NOMO-1 treated with dmso at 0.1 percent for 144 hours (cell line): ENCODE results near the gene TCEAL9.
"Not testable (repeated sequence)": the region's sequence is repeated elsewhere in the genome, so short reads cannot be mapped to it uniquely, and the experiment has no call there.

ENCODE experiments used
- DNase-seq: peaks from one replicate; lab custom pipeline; 2025; ENCODE audit not compliant: unreplicated experiment; lab: John Stamatoyannopoulos, UW

TCEAL9 gene, protein sequence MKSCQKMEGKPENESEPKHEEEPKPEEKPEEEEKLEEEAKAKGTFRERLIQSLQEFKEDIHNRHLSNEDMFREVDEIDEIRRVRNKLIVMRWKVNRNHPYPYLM

DNA sequence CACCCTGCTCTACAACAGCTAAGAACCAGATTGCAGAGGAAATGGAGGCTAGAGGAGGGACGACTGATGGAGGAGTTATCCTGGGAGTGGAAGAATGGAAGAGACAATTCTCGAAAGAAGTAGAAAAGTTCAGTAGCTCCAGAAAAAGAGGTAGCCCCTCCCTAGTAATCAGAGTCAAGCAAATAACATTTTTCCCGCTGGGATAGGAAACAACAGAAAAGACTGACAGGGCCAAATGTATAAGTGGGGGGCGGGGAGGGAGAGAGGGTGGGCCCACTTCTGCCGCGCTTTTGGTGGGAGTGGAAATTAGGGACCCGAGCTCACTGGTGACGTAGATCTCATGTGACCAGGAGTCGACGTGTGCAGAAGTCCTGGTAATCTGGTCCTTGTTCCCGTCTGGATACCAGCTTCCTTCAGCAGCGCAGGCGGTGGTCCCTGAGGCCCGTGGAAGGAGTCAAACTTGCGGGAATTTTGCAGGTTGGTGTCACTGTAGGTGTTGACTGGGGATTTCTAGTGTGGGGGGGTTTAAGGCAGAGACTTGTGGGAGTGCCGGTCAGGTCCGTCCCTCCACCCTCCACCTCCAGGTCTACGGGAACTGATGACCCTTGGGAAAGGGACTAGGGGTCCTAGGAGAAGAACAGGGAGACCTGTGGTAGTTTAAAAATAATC is at the start of gene TCEAL9:
TCEAL9 (plus strand) TSS at position 377 of the 669 bp plus-strand sequence. CDS start 1,179 bp downstream, outside the sequence.
- no peak for DNase-seq

DNA sequence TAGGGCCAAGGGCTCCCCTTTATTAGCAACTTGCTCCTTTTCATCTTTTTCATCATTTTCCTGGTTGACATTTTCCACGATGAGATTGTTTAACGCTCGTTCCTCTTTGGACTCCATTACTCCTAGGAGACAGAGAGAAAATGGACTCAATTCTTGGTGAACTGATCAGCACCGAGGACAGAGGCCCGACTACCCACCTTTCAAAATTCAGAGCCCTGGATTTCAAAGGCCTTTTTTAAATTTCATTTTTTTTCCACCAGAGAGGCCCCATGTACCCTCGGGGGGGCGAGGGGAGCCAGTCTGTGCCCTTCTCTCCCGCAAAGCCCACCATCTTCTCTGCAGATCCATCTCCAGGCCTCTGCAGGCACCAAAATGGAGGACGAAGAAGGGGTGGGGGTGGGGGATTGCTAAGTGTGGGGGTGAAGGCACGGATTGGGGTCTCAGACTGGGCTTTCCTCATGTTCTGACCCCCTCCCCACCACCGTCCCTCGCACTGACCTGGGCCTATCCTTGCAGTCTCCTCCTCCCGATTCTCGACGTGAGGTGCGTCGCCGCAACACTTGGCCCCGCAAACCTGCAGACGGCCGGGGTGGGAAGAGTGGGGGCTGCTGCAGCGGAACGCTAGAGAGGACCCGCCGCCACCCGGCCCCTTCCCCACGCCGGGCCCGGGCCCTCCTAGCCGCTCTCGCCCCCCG is 46.3 kb upstream of the TCEAL9 start:
- no peak for DNase-seq

DNA sequence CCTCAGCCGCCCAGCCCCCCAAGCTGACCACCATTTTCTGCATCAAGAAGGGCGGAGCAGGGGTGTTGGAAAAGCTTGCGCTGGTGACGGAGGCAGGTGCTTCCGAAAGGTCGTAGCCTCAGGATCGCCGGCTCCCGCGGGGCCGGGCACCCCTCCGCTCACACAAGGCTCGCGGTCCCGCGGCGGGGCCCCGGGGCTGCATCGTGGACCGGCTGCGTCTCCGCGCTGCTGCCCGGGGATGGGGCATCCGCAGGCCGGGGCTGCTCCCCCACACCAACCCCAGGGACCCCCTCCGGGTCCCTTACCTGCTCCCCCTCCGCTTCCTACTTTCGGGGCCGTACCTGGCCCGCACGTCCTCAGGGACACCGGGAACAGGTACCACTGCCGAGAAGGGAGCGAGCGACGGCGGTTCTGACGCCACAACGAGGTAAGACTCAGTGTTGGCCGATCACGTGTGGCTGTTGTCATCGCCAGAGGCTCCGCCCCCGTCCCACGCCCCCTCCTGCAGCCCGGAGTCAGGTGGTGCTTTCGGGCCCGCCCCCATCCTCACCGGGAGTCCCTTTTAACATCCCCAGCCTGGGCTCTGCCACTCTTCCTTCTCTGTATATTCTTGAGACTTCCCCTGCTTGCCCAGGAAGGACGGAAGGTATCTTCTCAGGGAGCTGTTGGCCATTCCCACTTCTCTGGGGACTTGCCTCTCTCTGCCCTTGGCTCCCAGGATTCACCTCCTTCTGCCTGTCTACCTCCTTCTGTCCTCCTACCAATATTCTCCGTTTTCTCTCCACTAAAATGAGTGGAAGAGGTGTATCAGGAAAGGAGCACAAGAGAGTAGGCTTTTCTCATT is 45.5 kb upstream of the TCEAL9 start, which contains the start of gene BEX2:
BEX2 (minus strand) TSS at position 436 of the 844 bp plus-strand sequence. CDS start 1,014 bp downstream, outside the sequence.
- peak; percentile 1 for DNase-seq

DNA sequence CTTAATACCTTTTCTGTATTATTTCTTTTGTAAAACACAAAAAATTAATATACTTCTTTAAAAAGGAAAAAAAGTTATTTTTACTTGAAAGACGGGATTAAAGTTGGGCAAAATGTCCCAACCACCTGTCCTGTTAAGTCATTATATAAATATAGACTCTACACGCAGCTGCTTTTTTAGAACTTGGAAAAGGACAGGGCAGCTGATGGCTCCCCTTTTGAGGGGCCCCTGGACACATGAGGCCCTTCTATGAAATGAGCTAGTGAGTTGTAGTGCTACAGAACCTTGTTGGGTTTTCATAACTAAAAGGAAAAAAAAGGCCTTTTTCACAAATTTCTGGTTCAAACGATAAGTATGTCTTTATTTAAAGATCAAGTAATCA is 44.9 kb upstream of the TCEAL9 start:
- DNase-seq, result no peak

- no peak for DNase-seq
These were observed 26.3 kb upstream of the TCEAL9 start, which contains the start of gene TCEAL7 for GRCh38 chrX:103329991-103330390. TSS of gene TCEAL7 (plus strand) at chrX:103330239. CDS start at chrX:103331404, 1,165 bp downstream.

DNA sequence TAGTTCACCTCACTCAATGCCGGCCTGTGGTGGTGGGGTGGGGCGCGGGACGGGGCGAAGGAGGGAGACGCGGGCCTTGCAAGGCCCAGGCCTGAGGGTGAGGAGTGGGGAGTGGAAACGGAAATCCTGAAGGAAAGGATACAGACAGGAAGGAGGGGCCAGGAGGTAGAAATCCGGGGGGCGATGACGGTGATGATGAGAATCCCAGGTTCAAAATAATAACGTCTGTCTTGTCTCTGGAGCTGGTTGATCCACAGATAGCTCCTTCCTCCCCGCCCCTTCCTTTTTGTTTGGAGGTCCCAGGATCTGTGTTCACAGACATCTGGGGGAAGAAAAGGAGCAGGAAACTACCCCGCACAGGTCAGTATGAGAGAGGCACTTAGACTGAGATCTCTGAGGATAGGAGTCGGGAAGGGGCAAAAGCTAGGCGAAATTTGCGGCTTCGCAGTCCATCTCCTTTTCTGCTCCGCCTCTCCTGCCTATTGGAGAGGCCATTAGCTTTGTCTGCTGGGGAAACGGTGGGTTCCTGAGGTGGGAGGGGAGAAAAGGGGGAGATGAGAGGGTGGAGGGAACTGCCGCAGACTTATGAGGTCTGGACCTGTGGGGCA is 25.5 kb upstream of the TCEAL9 start:
- DNase-seq, result no peak

GRCh38 chrX:103338663-103339062 is 17.6 kb upstream of the TCEAL9 start:
- no peak for DNase-seq

- no peak for DNase-seq
These were observed 13.2 kb upstream of the TCEAL9 start for GRCh38 chrX:103343105-103343504.

- DNase-seq, result no peak
These were observed 11.7 kb upstream of the TCEAL9 start for GRCh38 chrX:103344606-103345005.

GRCh38 chrX:103347682-103348397 is 8.5 kb upstream of the TCEAL9 start:
- DNase-seq, result no peak

DNA sequence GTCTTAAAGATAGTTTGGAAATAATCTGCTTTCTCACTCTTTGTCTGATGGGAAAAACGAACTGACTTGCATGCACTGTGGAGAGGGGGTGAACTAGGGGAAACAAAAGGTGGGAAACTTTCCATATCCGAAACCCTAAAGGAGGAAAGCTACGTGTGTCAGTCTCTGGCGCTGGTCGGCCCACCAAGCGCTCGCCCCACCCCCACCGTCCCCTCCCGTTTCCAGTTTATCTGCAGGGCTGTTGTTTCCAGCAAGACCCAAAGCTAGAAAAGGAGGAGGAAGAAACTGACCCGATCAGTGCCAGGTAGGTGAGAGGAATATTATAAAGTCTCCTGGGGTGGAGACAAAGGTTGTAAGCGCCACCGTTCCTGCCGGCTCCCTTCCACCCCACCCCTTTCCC is 552 bp downstream of the TCEAL9 start:
- DNase-seq, result no peak

DNA sequence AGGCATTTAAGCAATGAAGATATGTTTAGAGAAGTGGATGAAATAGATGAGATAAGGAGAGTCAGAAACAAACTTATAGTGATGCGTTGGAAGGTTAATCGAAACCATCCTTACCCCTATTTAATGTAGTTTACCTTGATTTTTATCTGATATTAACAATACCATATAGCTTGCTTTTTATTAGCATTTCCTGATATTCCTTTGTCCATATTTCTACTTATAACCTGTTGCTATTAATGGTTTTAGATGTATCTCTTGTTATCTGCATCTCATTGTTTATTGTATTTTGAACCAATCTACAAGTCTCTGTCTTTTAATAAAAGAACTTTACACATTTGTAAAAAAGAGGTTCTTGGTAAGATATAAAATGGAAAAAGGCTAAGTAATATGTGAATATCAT is 1.6 kb downstream of the TCEAL9 start:
- no peak for DNase-seq

GRCh38 chrX:103359605-103360004 is 3.3 kb downstream of the TCEAL9 start:
- not testable (repeated sequence) for DNase-seq

DNA sequence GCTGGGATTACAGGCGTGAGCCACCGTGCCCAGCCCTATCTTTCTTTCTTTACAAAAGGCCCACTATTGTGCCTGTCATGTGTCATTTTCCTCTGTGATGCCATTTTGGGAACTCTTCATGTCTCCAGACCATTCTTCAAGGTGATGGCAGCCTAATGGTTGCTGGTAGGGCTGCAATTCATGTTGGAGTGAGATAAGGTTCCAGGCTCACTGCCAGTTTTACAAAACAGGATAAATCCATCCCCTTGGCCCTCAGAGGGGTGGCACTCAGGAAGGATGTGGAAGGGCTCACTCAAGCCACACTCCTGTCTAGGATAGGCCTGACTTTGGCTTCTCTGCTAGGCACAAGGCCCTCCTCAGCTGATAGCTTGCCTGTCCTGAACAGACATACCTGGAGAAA is 3.8 kb downstream of the TCEAL9 start:
- no peak for DNase-seq

DNA sequence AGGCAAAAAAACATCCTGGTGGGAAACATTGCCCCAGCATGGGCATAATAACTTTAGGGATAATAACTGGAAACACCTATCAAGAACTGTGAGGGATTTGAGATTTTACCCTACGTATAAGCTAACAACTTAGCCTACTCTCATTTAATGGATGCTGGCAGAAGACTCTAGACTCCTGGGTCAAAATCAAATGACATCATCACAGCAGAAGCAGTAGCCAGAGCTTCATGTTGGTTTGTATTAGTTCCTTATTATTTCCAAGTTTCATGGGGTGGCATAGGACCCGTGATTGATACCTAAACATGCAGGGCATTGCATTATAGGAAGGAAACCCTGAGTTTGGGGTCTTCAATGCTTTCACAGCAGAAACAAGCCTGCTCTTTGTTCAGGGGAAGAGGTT is 4.6 kb downstream of the TCEAL9 start:
- no peak for DNase-seq

DNA sequence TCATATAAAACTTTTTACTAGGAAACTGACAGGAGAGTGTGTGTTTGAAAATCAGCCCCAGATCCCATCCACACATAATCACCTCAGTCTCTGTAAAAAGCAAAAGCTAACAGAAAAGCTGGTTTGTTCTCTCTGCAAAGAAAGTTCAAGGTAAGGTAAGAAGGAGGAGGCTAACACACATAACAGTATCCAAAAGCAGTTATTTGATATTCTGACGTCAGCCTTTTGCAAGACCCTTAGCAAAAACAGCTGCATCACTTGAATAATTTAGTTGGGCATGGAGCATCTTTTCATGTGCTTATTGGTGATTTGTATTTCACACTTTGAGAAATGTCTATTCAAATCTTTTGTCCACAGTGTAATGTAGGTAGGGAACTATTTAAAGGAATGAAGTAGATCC is 5.5 kb downstream of the TCEAL9 start:
- DNase-seq, result no peak

DNA sequence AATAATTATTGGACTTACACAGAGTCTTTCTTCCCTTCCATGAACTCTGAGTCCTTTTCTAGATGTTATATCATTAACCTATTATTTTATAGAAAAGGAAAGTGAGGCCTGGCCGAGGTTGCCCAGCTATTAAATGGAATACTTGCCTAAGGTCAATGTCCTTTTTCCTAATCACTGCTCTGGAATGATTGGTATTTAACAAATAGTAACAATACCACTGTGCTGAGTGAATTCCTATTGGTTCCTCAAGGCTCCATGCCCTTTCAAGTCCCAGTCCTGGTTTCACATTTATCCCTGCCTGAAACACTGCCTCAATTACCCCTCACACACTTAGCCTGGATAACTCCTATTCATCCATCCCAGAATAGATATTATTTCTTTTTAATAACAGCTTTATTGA is 6.2 kb downstream of the TCEAL9 start:
- no peak for DNase-seq

- DNase-seq, result no peak
These were observed 6.7 kb downstream of the TCEAL9 start for GRCh38 chrX:103363046-103363445.

DNA sequence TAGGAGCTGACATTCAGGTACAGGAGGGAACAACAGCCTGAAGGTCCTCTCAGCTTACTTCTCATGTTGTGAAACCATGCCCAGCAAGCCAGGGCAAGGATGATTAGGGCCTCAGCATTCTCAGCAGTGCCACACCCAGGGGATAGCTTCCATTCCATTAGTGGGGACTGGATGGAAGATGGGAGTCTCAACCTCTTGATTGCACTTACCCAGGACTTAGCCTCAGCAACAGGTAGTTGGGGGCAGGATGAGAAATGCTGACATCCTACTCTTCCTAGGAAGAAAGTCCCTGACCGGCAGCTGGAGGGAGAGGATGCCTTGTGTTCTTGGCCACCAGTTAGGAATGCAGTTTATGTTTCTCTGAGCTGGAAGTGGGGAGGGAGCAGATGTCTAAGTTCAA is 11.2 kb downstream of the TCEAL9 start:
- DNase-seq, result no peak

GRCh38 chrX:103369479-103369878 is 13.2 kb downstream of the TCEAL9 start:
- DNase-seq, result no peak
